Tibial nerve (tissue), 4 donors: Measurements from ENCODE around the gene TMEM181. TPM values are rescaled to one million over a fixed set of nuclear protein-coding genes. Genes with fewer than 3 reads are reported as not detected.

Experiments
- DNase-seq, 2 donors: peaks; one replicate each; pipeline ENCODE4 v3.0.0-alpha.2; 2019; ENCODE audit warnings: low spot score in 2 of 2
- H3K27ac ChIP-seq, 4 donors: fragments of 200-600 bp; sonication (generic) in 3 of 4; one replicate each; pipeline ENCODE4 v1.5.1; 2017 to 2019; ENCODE audit warnings: mild to moderate bottlenecking in 1 of 4
- H3K27me3 ChIP-seq, 2 donors: fragments of 200-600 bp; sonication (generic) in 1 of 2; one replicate each; pipeline versions ENCODE4 v1.5.1 to v1.6.0; 2017 to 2019
- H3K36me3 ChIP-seq, 3 donors: fragments of 200-600 bp; sonication (generic); one replicate each; pipeline ENCODE4 v1.5.1; 2018 to 2019
- H3K4me1 ChIP-seq, 4 donors: fragments of 200-600 bp; sonication (generic) in 3 of 4; one replicate each; pipeline ENCODE4 v1.5.1; 2017 to 2019
- H3K4me3 ChIP-seq, 4 donors: fragments of 200-600 bp; sonication (generic) in 3 of 4; one replicate each; pipeline ENCODE4 v1.5.1; 2017 to 2019; ENCODE audit warnings: mild to moderate bottlenecking in 1 of 4, moderate library complexity in 1 of 4
- H3K9me3 ChIP-seq, 4 donors: fragments of 200-600 bp; sonication (generic) in 3 of 4; one replicate each; pipeline ENCODE4 v1.5.1; 2017 to 2019
- EP300 ChIP-seq, 2 donors: sonication (generic); formaldehyde crosslinking; IDR thresholded peaks; one replicate each; pipeline ENCODE4 v1.6.1; 2017; ENCODE audit warnings: antibody characterized with exemption in 2 of 2, mild to moderate bottlenecking in 1 of 2
- POLR2A ChIP-seq, 2 donors: fragments of 450-650 bp; IDR thresholded peaks; one replicate each; pipeline ENCODE4 v1.6.1; 2017; ENCODE audit warnings: antibody characterized with exemption in 2 of 2, mild to moderate bottlenecking in 2 of 2, moderate library complexity in 2 of 2
- WGBS, 2 donors: methylation state at CpG; one replicate each; pipeline ENCODE4 v1.1.5; 2018; 5-methylcytosine and 5-hydroxymethylcytosine counted together
- total RNA-seq, 4 donors: library from RNA; depleted of rRNA; stranded (reverse); fragments of >200 nt; gene quantifications; one replicate each; pipeline ENCODE4 v1.1.0, GENCODE V29; 2016
- TF ChIP-seq, protein P1 (sequence below), 5 experiments: fragments of 200-600 bp in 3 of 5; fragments of 450-650 bp in 2 of 5; sonication (generic) in 3 of 5; IDR thresholded peaks; one replicate each; pipeline ENCODE4 v1.5.1; 2016 to 2019; ENCODE audit warnings: antibody characterized with exemption in 5 of 5, mild to moderate bottlenecking in 3 of 5, moderate library complexity in 2 of 5

TMEM181 gene
- 10 to 100 TPM; 14.1 to 19.0 (median 17.8) TPM for total RNA-seq

DNA sequence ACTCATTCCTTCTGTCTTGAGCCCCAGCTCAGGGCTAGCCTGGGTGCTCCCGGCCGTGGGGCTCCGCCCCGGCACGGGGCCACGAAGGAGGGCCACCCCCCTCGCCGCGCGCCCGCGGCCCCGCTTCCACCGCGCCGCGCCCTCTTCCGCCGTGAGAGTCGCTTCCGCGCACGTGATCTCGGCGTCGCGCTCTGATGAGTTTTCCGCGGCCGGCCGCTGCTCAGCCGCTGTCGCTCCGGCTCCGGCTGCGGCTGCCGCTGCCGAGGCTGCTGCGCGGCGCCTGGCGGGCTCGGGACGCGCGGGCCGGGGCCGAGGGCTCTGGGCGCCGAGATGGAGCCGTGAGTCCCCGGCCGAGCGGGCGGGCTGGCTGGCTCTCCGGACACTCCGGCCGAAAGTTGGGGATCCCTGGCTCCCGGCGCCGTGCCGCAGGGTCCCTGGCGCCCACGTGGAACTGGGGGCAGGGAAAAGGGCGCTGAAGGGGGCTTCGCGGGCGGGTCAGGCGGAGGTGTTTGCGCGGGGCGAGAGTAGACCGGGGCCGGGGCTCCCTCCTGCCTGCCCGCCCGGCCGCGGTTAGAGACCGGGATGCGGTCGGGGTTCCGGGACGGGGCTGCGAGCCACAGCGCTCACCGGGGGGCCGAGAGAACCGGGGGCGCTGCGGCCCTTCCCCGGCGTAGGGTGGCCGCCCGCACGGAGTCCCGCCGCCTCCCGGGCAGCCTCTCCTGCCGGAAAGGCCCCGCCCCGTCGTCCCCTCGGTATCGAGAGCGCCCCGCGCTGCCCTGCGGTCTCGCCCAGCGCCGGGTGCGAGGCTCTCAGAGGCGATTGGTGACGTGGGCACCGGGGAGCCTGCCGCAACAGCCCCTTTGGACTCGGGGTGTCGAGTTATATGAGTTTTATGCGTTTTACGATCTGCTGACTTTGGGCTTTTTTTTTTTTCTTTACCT lies at the start of gene TMEM181:
Gene TMEM181, plus strand, starts transcription at position 197 of the 941 bp plus-strand sequence. Its CDS starts 134 bp downstream, at position 331.
- Histone ChIP-seq H3K4me3 (peak within 1 kb of the TSS; percentile 77 to 97 (median 88)), H3K36me3 (no peaks in the 10 kb centered on the region), H3K27ac (peak within 1 kb of the TSS; percentile 71 to 95 (median 83)), H3K9me3 (no peaks in the 10 kb centered on the region), H3K27me3 (no peaks in the 10 kb centered on the region), H3K4me1 (peaks cover 0 to 32% (median 12%) of the 10 kb centered on the region in 4 donors)
- WGBS, 2 donors: 0% methylated on average over 28 to 53 of the region's 120 CpGs
- DNase-seq: peak; percentile 58 to 59
- TF ChIP-seq POLR2A (IDR thresholded peaks at IDR 0.05): peak; percentile 57 to 64
- TF ChIP-seq EP300 (IDR thresholded peaks at IDR 0.05): peak in 1 of 2 donors; percentile 67
- TF ChIP-seq, protein P1, sequence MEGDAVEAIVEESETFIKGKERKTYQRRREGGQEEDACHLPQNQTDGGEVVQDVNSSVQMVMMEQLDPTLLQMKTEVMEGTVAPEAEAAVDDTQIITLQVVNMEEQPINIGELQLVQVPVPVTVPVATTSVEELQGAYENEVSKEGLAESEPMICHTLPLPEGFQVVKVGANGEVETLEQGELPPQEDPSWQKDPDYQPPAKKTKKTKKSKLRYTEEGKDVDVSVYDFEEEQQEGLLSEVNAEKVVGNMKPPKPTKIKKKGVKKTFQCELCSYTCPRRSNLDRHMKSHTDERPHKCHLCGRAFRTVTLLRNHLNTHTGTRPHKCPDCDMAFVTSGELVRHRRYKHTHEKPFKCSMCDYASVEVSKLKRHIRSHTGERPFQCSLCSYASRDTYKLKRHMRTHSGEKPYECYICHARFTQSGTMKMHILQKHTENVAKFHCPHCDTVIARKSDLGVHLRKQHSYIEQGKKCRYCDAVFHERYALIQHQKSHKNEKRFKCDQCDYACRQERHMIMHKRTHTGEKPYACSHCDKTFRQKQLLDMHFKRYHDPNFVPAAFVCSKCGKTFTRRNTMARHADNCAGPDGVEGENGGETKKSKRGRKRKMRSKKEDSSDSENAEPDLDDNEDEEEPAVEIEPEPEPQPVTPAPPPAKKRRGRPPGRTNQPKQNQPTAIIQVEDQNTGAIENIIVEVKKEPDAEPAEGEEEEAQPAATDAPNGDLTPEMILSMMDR (IDR thresholded peaks at IDR 0.05): peak in 1 of 5 experiments; percentile 36

GRCh38 chr6:158512809-158513208 lies 47.1 kb upstream of the TMEM181 start:
- WGBS, 2 donors: 64 to 79% methylated on average over 4 of the region's 4 CpGs
- H3K4me1 ChIP-seq: peaks cover 0 to 12% (median 0%) of the 10 kb centered on the region in 4 donors
- TF ChIP-seq EP300 (IDR thresholded peaks at IDR 0.05): no peak
- TF ChIP-seq, protein P1 (IDR thresholded peaks at IDR 0.05): no peak
- TF ChIP-seq POLR2A (IDR thresholded peaks at IDR 0.05): no peak
- no peak overlapping the region for H3K27ac ChIP-seq
- H3K9me3 ChIP-seq: no peaks in the 10 kb centered on the region
- peaks cover 0 to 10% (median 0%) of the 10 kb centered on the region in 3 donors for H3K36me3 ChIP-seq
- no peak for DNase-seq
- no peak overlapping the region for H3K4me3 ChIP-seq
- H3K27me3 ChIP-seq: peaks cover 0 to 23% of the 10 kb centered on the region in 2 donors

DNA sequence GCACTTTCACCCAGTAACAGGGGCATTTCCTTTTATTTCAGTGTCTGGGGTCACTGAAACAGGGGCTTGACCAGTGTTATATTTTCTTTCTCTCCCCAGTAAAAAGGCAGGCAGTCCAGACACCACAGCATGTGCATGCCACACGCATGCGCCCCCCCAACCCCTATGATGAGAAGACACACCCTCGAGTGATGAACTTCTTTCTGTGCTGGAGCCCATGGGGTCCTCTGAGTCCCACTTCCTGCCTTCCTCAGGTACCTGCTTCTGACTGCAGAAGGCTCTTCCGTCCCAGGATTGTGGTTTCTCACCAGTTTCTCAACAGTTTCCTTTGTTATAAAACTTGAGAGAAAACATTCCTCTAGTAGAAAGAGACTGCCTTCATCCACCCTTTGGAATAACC lies 45.7 kb upstream of the TMEM181 start:
- peaks cover 0 to 35% of the 10 kb centered on the region in 2 donors for H3K27me3 ChIP-seq
- H3K9me3 ChIP-seq: no peaks in the 10 kb centered on the region
- 82 to 90% methylated on average over 4 of the region's 4 CpGs for WGBS, 2 donors
- peaks cover 0 to 22% (median 7%) of the 10 kb centered on the region in 4 donors for H3K4me1 ChIP-seq
- H3K4me3 ChIP-seq: no peak overlapping the region
- peaks cover 0 to 10% (median 0%) of the 10 kb centered on the region in 3 donors for H3K36me3 ChIP-seq
- DNase-seq: no peak
- TF ChIP-seq EP300 (IDR thresholded peaks at IDR 0.05): no peak
- H3K27ac ChIP-seq: no peak overlapping the region

GRCh38 chr6:158514991-158515390 lies 44.9 kb upstream of the TMEM181 start:
- peaks cover 0 to 5% (median 0%) of the 10 kb centered on the region in 3 donors for H3K36me3 ChIP-seq
- no peak overlapping the region for H3K27ac ChIP-seq
- WGBS, 2 donors: 92 to 95% methylated on average over 8 of the region's 8 CpGs
- peaks cover 0 to 22% (median 7%) of the 10 kb centered on the region in 4 donors for H3K4me1 ChIP-seq
- TF ChIP-seq POLR2A (IDR thresholded peaks at IDR 0.05) (no peak), EP300 (IDR thresholded peaks at IDR 0.05) (no peak)
- TF ChIP-seq, protein P1 (IDR thresholded peaks at IDR 0.05): no peak
- no peaks in the 10 kb centered on the region for H3K9me3 ChIP-seq
- no peak for DNase-seq
- H3K27me3 ChIP-seq: peaks cover 0 to 43% of the 10 kb centered on the region in 2 donors
- no peak overlapping the region for H3K4me3 ChIP-seq

DNA sequence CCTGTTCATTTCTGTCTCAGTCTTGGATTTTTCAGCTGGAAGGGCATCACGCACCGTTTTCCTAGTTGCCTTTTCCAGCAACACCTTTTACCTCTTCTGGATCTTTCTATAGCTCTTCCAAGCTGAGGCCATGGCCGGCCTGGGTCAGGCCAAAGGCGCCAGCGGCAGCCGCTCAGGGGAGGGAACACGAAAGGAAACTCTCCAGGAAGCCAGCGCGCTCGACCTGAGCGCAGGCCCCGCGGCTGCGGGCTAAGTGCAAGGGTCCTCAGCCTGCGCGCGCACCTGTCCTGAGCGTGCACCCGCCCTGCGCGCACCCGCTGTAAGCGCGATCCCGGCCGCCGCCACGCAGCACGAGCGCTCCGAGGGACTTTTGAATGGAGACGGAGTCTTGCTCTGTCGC lies 43.8 kb upstream of the TMEM181 start:
- H3K4me3 ChIP-seq: no peak overlapping the region

More for the DNA sequence above, 43.8 kb upstream of the TMEM181 start:
- TF ChIP-seq, protein P1 (IDR thresholded peaks at IDR 0.05): no peak
- no peak for TF ChIP-seq POLR2A (IDR thresholded peaks at IDR 0.05)
- TF ChIP-seq EP300 (IDR thresholded peaks at IDR 0.05): no peak
- H3K4me1 ChIP-seq: peaks cover 0 to 22% (median 7%) of the 10 kb centered on the region in 4 donors
- H3K27me3 ChIP-seq: peaks cover 0 to 49% of the 10 kb centered on the region in 2 donors
- WGBS, 2 donors: 17 to 27% methylated on average over 32 of the region's 33 CpGs
- H3K27ac ChIP-seq: no peak overlapping the region
- DNase-seq: no peak
- peaks cover 0 to 5% (median 0%) of the 10 kb centered on the region in 3 donors for H3K36me3 ChIP-seq
- no peaks in the 10 kb centered on the region for H3K9me3 ChIP-seq
